D721Med (cell line): ENCODE data around the gene DLX1.
"Not testable (repeated sequence)": the region's sequence is repeated elsewhere in the genome, so short reads cannot be mapped to it uniquely, and the experiment has no call there.

Source experiments
- DNase-seq: peaks from one replicate; pipeline ENCODE4 v3.0.0; 2011; ENCODE audit warnings: low spot score; ENCODE audit not compliant: insufficient read length
- FAIRE-seq: peaks from 2 replicates; lab custom pipeline; 2011; peaks lifted over from hg19 to GRCh38; lab: Jason Lieb, UNC
- TF ChIP-seq, protein P1 (sequence below): IDR thresholded peaks from 2 replicates; pipeline ENCODE4 v1.5.1; 2012; ENCODE audit warnings: mild to moderate bottlenecking, control low read depth; ENCODE audit not compliant: insufficient read depth; ENCODE audit errors: missing control alignments

DLX1 gene

DNA sequence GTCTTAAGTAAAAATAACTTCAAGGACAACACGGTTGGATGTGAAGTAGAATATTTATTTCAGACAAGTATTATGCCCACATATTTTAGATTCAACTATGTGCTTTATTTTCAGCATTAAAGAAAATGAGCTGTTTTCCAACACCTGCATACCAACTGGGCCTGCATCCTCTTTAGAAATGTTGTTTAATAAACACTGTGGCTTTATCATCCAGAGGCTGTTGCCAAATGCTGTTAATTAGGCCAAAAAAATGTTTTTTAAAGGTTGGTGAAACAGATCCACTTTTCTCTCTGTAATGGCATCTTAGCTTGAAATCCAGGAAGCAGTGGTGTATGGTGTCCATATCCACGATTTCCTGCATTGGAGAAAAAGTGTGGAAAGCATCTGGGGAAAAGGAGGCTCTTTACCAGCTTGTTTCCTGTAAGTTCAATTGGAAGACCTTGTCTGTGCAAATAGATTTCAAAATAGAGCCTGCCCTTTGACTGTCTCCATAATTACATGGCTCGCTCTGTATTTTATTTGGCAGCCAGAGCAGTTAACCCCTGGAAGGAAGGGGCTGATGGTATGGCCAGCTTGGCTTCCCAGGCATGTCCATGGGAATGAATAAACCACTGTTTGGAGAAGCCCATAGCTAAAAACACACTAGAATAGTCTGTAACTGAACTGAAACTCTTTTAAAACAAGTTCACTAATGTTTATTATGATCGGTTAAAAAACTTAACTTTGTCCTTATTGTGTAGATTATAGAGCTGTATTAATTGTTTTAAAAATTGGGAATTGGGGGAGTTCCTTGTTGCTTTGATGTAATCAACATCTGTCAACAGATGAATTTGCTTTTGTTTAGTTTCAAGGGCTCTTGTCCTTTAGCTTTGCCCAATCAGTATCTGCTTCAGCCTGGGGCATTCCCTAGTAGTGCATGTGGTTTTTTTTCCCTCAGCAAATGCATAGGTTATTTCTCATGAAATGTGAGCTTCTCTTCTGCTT, 33.0 kb upstream of the DLX1 start:
- TF ChIP-seq, protein P1, sequence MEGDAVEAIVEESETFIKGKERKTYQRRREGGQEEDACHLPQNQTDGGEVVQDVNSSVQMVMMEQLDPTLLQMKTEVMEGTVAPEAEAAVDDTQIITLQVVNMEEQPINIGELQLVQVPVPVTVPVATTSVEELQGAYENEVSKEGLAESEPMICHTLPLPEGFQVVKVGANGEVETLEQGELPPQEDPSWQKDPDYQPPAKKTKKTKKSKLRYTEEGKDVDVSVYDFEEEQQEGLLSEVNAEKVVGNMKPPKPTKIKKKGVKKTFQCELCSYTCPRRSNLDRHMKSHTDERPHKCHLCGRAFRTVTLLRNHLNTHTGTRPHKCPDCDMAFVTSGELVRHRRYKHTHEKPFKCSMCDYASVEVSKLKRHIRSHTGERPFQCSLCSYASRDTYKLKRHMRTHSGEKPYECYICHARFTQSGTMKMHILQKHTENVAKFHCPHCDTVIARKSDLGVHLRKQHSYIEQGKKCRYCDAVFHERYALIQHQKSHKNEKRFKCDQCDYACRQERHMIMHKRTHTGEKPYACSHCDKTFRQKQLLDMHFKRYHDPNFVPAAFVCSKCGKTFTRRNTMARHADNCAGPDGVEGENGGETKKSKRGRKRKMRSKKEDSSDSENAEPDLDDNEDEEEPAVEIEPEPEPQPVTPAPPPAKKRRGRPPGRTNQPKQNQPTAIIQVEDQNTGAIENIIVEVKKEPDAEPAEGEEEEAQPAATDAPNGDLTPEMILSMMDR, result no peak
- no peak for DNase-seq
- FAIRE-seq, result no peak

DNA sequence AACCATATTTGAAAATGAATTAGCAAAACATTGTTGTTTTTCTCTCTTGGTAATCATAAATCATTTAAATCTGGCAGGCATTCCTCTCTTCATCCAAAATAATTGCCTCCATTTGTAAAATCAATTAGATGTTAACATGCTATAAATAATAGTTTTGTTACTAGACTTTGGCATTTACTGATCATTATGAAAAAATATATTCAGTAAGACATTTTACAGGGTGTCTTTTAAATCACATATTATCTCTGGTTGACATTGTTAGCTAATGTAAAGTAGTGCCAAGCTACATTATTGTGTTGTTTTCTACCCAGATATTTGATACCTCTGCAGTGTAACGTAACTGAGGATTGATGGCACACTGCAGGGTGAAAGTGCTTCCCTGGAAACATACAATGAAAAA, 31.8 kb upstream of the DLX1 start:
- DNase-seq (no peak), FAIRE-seq (no peak)

DNA sequence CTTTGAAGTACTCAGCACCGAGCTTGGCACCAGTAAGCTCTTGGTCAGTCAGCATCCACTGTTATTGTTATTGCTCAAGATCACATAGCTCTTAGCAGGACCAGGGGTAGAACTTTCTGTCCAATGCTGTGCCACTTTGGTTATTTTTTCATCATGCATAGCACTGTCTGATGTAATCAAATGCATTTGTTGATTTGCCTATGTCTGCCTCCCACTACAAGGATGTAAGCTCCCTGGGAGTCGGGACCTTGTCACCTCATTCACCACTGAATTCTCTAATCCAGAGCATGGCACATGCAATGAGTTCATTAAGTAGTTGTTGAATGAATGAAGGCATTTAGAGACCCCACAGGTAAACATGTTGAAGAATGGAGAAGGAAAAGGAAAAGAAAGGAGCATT, 29.0 kb upstream of the DLX1 start:
- DNase-seq (no peak), FAIRE-seq (no peak)
- TF ChIP-seq, protein P1, result no peak

More for the DNA sequence above, 31.8 kb upstream of the DLX1 start:
- TF ChIP-seq, protein P1, result no peak

DNA sequence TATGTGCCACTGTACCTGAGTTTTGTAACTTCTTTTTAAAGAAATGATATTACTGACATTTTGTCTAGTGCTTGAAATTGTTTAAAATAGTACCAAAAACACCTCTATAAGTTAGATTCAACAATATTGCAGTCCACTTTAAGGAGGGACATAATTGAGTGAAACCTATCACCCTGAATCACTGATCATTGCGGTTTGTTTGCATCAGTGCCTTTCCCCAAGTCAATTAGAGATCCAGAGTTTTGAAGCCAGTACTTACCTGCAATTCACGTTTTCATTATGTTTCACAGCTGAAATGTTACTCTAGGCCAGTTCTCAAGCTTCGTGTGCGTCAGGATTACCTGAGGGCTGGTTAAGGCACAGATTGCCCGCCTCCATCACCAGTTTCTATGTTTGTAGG, 26.6 kb upstream of the DLX1 start:
- FAIRE-seq, result no peak
- no peak for DNase-seq
- TF ChIP-seq, protein P1, result no peak

DNA sequence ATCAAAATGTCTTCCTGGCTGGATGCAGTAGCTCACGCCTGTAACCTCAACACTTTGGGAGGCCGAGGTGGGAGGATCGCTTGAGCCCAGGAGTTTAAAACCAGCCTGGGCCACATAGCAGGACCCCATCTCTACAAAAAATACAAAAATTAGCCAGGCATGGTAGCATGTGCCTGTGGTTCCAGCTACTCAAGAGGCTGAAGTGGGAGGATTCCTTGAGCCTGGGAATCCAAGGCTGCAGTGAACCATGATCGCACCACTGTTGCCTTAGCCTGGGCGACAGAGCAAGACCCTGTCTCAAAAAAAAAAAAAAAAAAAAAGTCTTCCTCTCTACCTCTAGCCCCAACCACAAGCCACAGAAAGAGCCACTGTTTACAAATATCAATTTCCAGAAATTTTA, 25.2 kb upstream of the DLX1 start:
- not testable (repeated sequence) for FAIRE-seq, DNase-seq

DNA sequence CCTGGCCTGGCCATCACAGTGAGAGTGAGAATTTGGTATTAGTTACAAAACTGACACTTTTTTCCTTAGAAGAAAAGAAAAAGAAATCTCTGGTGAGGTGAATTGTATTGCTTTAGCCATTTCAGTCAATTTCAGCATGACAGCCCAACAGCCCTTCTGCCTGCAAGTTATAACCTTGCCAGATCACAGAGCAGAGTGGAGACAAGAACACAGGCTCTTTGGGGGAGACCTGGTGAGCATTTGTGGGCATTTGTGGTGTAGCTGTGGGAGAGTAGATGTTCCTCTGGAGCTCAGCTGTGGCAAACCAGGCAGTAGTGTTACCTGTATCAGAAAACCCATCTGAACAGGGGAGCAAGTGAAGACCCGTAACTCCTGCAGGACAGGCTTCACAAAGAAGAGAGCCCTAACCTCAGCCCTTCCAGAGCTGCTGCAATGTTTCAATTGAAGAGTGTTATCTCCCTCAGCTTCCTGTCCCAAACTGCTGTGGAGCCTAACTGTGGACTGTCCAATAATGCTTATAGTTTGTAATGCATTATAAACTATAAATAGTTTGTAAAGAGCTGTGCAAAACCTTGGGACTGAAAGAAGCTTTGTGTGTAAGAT, 22.8 kb upstream of the DLX1 start:
- TF ChIP-seq, protein P1, result no peak
- no peak for FAIRE-seq
- DNase-seq, result no peak

DNA sequence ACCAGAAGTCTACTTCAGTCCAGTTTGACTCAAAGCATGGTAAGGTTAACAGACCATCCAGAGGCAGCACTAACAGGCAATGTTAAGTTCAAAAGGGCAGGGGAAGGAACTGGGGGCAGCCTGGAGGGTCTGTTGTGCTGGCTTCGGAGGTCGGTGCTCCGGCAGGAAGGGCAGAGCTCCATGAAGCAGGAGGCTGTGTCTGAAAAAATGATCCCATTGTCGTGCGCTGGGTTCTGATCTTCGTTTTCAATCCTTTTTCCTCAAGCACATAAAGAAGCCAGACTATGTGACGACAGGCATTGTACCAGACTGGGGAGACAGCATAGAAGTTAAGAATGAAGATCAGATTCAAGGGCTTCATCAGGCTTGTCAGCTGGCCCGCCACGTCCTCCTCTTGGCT, 21.9 kb upstream of the DLX1 start:
- TF ChIP-seq, protein P1, result no peak
- DNase-seq (no peak), FAIRE-seq (no peak)
